Epithelial cell of proximal tubule (primary cell): ENCODE measurements around the gene IRAG1. TPM values are rescaled to one million over a fixed set of nuclear protein-coding genes. Genes with fewer than 3 reads are reported as not detected.

Experiments
- DNase-seq: peaks from one replicate; pipeline ENCODE4 v3.0.0-alpha.2; 2011; ENCODE audit warnings: low read depth
- H3K4me3 ChIP-seq: 2 replicates; pipeline ENCODE4 v1.5.1; 2011; ENCODE audit warnings: low read depth, mild to moderate bottlenecking, low read length
- CTCF ChIP-seq: conservative IDR thresholded peaks from 2 replicates; pipeline ENCODE4 v1.5.1; 2012; ENCODE audit warnings: low read depth, mild to moderate bottlenecking, low read length
- total RNA-seq: library from RNA; depleted of rRNA; stranded (reverse); fragments of >200 nt; gene quantifications from 2 replicates; pipeline ENCODE4 v1.2.3, GENCODE V29; 2015

IRAG1 gene
- total RNA-seq, 1 donor from 2014 or later: not detected

GRCh38 chr11:10728789-10729472, 35.4 kb upstream of the IRAG1 start:
- no peak for DNase-seq
- no peak for TF ChIP-seq CTCF
- no peak overlapping the region for H3K4me3 ChIP-seq

GRCh38 chr11:10728154-10728553, 34.6 kb upstream of the IRAG1 start:
- H3K4me3 ChIP-seq: no peak overlapping the region
- no peak for TF ChIP-seq CTCF
- DNase-seq: no peak

DNA sequence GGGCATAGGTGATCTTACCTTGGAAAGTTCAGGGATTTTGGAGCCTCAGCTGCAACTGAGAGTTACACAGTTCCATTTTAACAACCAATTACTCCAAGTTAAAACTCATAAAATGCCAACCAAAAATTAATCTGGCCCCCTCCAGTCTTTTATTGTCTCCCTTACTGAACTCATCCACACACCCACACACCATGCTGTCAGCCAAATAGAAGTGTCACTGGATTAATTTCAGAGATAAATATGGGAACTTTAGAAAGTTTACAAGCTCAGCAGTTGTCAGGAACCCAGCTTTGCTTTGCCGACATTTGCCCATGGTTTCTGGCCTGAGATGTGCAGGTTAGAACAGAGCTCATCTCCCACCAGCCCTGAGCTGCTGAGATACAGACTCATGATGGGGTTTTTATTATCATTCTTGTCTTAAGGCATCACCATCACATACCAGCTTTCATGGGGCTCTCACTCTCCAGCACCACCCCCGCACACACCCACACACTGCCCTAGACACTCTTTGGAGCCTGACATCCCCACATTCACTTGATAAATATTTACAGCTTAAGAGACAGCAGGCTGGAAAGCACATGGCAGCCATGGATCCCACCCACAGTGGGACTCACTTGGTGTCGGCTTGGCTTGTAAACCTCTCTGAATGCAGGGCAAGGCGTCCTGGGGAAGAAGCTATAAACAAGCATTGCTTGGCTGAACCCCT, 33.7 kb upstream of the IRAG1 start:
- no peak for DNase-seq
- TF ChIP-seq CTCF: no peak
- H3K4me3 ChIP-seq: no peak overlapping the region

DNA sequence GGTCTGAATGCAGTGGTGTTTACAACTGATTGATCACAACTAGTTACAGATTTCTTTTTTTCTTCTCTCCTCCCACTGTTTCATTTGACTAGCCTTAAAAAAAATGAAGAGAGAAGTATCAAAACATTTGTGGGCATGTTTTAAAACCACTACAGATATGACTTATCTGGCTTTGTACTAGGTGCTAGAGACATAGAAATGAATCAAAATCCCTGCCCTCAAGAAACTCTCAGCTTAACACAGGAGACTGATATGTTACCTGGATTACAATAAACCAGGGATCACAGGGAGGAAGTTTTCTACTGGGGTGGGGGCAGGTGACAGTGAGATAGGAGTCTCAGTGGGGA, 32.3 kb upstream of the IRAG1 start:
- no peak for TF ChIP-seq CTCF
- no peak overlapping the region for H3K4me3 ChIP-seq
- no peak for DNase-seq

GRCh38 chr11:10725114-10725906, 31.8 kb upstream of the IRAG1 start:
- peak; percentile 47 for DNase-seq
- H3K4me3 ChIP-seq: no peak overlapping the region
- TF ChIP-seq CTCF: no peak

DNA sequence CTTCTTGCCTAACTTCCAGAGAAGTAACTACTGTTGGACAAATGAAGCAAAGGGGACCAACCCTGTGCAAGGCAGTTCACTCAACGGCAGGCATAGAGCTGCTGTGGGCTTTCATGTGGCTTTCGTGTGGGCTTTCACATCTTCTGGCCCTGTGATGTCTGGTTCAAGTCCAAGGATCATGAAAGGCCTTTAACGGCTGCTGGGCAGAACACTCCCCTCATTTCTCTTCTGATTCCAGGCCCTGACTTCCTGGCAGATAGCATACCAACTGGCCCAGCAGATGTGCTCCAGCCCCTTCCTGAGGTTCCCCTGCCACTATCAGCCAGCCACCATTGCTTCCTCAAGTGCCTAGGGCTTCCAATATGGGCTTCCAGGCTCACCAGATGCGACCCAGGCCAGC, 28.8 kb upstream of the IRAG1 start:
- no peak overlapping the region for H3K4me3 ChIP-seq
- DNase-seq: no peak
- TF ChIP-seq CTCF: no peak
